DOHH2 (cell line): ENCODE measurements around the gene LRRC3B.

ENCODE experiments used
- H3F3A ChIP-seq: fragments of 200-600 bp; sonication (generic), shearing (Covaris generic); 2 replicates; pipeline ENCODE4 v1.6.0; 2016; ENCODE audit warnings: antibody characterized with exemption, mild to moderate bottlenecking; ENCODE audit not compliant: control insufficient read depth, insufficient read depth
- H3K27ac ChIP-seq: fragments of 200-600 bp; sonication (generic); 2 replicates; pipeline ENCODE4 v1.5.1; 2014; ENCODE audit warnings: low read depth, mild to moderate bottlenecking, low read length, moderate library complexity
- H3K27me3 ChIP-seq: fragments of 200-600 bp; sonication (generic); 2 replicates; pipeline ENCODE4 v1.6.1; 2014; ENCODE audit warnings: mild to moderate bottlenecking, low read length, mixed read lengths; ENCODE audit not compliant: control insufficient read depth
- H3K36me3 ChIP-seq: fragments of 200-600 bp; sonication (generic); 2 replicates; pipeline ENCODE4 v1.6.1; 2014; ENCODE audit warnings: mild to moderate bottlenecking, low read length, moderate library complexity, mixed read lengths; ENCODE audit not compliant: control insufficient read depth
- H3K4me1 ChIP-seq: fragments of 200-600 bp; sonication (generic); 2 replicates; pipeline ENCODE4 v1.6.1; 2014; ENCODE audit warnings: mild to moderate bottlenecking, low read length, mixed read lengths; ENCODE audit not compliant: control insufficient read depth
- H3K4me2 ChIP-seq: fragments of 200-600 bp; sonication (generic); 2 replicates; pipeline ENCODE4 v1.6.0; 2014; ENCODE audit warnings: mild to moderate bottlenecking, low read length, moderate library complexity
- H3K4me3 ChIP-seq: fragments of 200-600 bp; sonication (generic); 2 replicates; pipeline ENCODE4 v1.5.1; 2014; ENCODE audit warnings: mild to moderate bottlenecking, low read length, mixed read lengths
- H3K79me2 ChIP-seq: fragments of 200-600 bp; sonication (generic); 2 replicates; pipeline ENCODE4 v1.6.1; 2014; ENCODE audit warnings: mild to moderate bottlenecking, low read length, mixed read lengths; ENCODE audit not compliant: control insufficient read depth
- H3K9me2 ChIP-seq: fragments of 200-600 bp; sonication (generic); replicated peaks from 2 replicates; pipeline ENCODE4 v1.6.1; 2014; ENCODE audit warnings: mild to moderate bottlenecking, low read length, mixed read lengths; ENCODE audit not compliant: control insufficient read depth
- H3K9me3 ChIP-seq: fragments of 200-600 bp; sonication (generic); 2 replicates; pipeline ENCODE4 v1.6.1; 2014; ENCODE audit warnings: antibody characterized with exemption, low read length, mixed read lengths; ENCODE audit not compliant: control insufficient read depth, insufficient read depth
- H4K20me1 ChIP-seq: fragments of 200-600 bp; sonication (generic); 2 replicates; pipeline ENCODE4 v1.6.0; 2014; ENCODE audit warnings: low read depth, mild to moderate bottlenecking, antibody characterized with exemption, low read length, moderate library complexity; ENCODE audit not compliant: control insufficient read depth, insufficient read depth
- CTCF ChIP-seq: fragments of 200-600 bp; sonication (generic); IDR thresholded peaks from one replicate; pipeline ENCODE4 v1.5.1; 2014; ENCODE audit warnings: antibody characterized with exemption, mild to moderate bottlenecking, low read depth, low read length; ENCODE audit not compliant: poor library complexity, severe bottlenecking
- EZH2phosphoT487 ChIP-seq: fragments of 200-600 bp; sonication (generic); IDR thresholded peaks from 2 replicates; pipeline ENCODE4 v1.6.1; 2017; ENCODE audit warnings: borderline replicate concordance, mild to moderate bottlenecking, antibody characterized with exemption, low read length, moderate library complexity, mixed read lengths

Gene LRRC3B

GRCh38 chr3:26721047-26721446 lies 98.5 kb downstream of the LRRC3B start:
- H3K27ac ChIP-seq, result no peak overlapping the region
- no peaks in the 10 kb centered on the region for H3F3A ChIP-seq
- no peaks in the 10 kb centered on the region for H3K27me3 ChIP-seq
- no peaks in the 10 kb centered on the region for H4K20me1 ChIP-seq
- no peak overlapping the region for H3K4me3 ChIP-seq
- H3K9me2 ChIP-seq, result no peaks in the 10 kb centered on the region
- H3K4me2 ChIP-seq, result no peak overlapping the region
- no peaks in the 10 kb centered on the region for H3K79me2 ChIP-seq
- H3K4me1 ChIP-seq, result no peaks in the 10 kb centered on the region
- no peaks in the 10 kb centered on the region for H3K36me3 ChIP-seq
- H3K9me3 ChIP-seq, result no peaks in the 10 kb centered on the region
- TF ChIP-seq EZH2phosphoT487 (no peak), CTCF (no peak)

- H3K27me3 ChIP-seq, result no peaks in the 10 kb centered on the region
- no peaks in the 10 kb centered on the region for H3F3A ChIP-seq
- no peaks in the 10 kb centered on the region for H3K79me2 ChIP-seq
- H3K36me3 ChIP-seq, result no peaks in the 10 kb centered on the region
- H3K9me2 ChIP-seq, result no peaks in the 10 kb centered on the region
- H3K27ac ChIP-seq, result no peak overlapping the region
- H3K4me1 ChIP-seq, result no peaks in the 10 kb centered on the region
- H3K4me3 ChIP-seq, result no peak overlapping the region
- no peak overlapping the region for H3K4me2 ChIP-seq
- no peaks in the 10 kb centered on the region for H4K20me1 ChIP-seq
- no peaks in the 10 kb centered on the region for H3K9me3 ChIP-seq
- TF ChIP-seq EZH2phosphoT487 (no peak), CTCF (no peak)
Measured at GRCh38 chr3:26731843-26732242, 109.3 kb downstream of the LRRC3B start.

- Histone ChIP-seq H3K27ac (no peak overlapping the region), H3F3A (no peaks in the 10 kb centered on the region), H3K4me2 (no peak overlapping the region), H3K27me3 (no peaks in the 10 kb centered on the region), H3K9me3 (no peaks in the 10 kb centered on the region), H3K79me2 (no peaks in the 10 kb centered on the region), H3K4me1 (no peaks in the 10 kb centered on the region), H3K9me2 (no peaks in the 10 kb centered on the region), H3K36me3 (no peaks in the 10 kb centered on the region), H4K20me1 (no peaks in the 10 kb centered on the region), H3K4me3 (no peak overlapping the region)
- TF ChIP-seq CTCF (no peak), EZH2phosphoT487 (no peak)
Measured at GRCh38 chr3:26750263-26750662, 127.7 kb downstream of the LRRC3B start.

GRCh38 chr3:26752466-26752865 lies 129.9 kb downstream of the LRRC3B start:
- Histone ChIP-seq H4K20me1 (no peaks in the 10 kb centered on the region), H3F3A (no peaks in the 10 kb centered on the region), H3K9me2 (no peaks in the 10 kb centered on the region), H3K4me1 (no peaks in the 10 kb centered on the region), H3K27me3 (no peaks in the 10 kb centered on the region), H3K79me2 (no peaks in the 10 kb centered on the region), H3K4me2 (no peak overlapping the region), H3K4me3 (no peak overlapping the region), H3K36me3 (no peaks in the 10 kb centered on the region), H3K27ac (no peak overlapping the region), H3K9me3 (no peaks in the 10 kb centered on the region)
- TF ChIP-seq CTCF, result no peak
